ENCODE measurements around the gene SCAF8. TPM values are rescaled to one million over a fixed set of nuclear protein-coding genes. Genes with fewer than 3 reads are reported as not detected.
"Not testable (repeated sequence)": the region's sequence is repeated elsewhere in the genome, so short reads cannot be mapped to it uniquely, and the experiment has no call there.

SCAF8 gene
- total RNA-seq, 1 donor: 40.5 TPM

DNA sequence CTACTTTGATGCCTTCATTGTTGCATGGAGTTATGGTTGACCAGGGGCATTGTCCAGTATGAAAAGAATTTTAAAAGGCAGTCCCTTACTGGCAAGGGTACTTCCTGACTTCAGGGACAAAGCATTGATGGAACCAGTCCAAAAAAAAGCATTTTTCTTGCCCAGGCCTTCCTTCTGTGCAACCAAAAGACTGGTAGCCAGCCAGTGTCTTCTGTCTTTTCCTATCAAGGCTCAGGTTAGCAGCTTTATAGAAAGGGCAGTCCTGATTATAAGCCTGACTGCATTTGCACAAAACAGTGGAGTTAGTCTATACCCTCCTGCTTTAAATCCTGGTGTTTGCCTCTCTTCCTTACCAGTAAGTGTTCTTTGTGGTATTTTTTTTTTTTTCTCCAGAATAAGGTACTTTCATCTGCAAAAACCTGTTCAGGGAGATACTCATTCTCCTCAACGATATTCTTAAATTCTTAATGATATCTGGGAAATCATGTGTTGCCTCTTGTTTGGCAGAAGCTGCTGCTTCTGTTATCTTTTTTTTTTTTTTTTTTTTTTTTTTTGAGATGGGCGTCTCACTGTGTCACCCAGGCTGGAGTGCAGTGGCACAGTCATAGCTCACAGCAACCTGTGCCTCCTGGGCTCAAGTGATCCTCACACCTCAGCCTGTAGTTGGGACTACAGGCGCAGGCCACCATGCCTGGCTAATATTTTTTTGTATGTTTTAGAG, 33.9 kb downstream of the SCAF8 start:
- H3K4me1 ChIP-seq (ENCODE audit: insufficient read depth, low read length): peaks cover 10% of the 10 kb centered on the region
- no peak for DNase-seq (ENCODE audit: insufficient read length, low spot score, missing footprints)
- H4K20me1 ChIP-seq (ENCODE audit: insufficient read depth, low read length): peaks cover 90% of the 10 kb centered on the region
- no peak overlapping the region for H3K4me3 ChIP-seq (ENCODE audit: insufficient read depth, low read length)
- no peak overlapping the region for H3K4me2 ChIP-seq (ENCODE audit: insufficient read depth, low read length)
- no peak overlapping the region for H3K27ac ChIP-seq (ENCODE audit: low read depth, low read length)
- TF ChIP-seq, protein P1, sequence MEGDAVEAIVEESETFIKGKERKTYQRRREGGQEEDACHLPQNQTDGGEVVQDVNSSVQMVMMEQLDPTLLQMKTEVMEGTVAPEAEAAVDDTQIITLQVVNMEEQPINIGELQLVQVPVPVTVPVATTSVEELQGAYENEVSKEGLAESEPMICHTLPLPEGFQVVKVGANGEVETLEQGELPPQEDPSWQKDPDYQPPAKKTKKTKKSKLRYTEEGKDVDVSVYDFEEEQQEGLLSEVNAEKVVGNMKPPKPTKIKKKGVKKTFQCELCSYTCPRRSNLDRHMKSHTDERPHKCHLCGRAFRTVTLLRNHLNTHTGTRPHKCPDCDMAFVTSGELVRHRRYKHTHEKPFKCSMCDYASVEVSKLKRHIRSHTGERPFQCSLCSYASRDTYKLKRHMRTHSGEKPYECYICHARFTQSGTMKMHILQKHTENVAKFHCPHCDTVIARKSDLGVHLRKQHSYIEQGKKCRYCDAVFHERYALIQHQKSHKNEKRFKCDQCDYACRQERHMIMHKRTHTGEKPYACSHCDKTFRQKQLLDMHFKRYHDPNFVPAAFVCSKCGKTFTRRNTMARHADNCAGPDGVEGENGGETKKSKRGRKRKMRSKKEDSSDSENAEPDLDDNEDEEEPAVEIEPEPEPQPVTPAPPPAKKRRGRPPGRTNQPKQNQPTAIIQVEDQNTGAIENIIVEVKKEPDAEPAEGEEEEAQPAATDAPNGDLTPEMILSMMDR (IDR thresholded peaks at IDR 0.05; ENCODE audit: extremely low read depth, low read depth, low read length): no peak
- no peak overlapping the region for H2AFZ ChIP-seq (ENCODE audit: low read length)
- H3K79me2 ChIP-seq (ENCODE audit: insufficient read depth, low read length): peaks cover 99% of the 10 kb centered on the region
- no peaks in the 10 kb centered on the region for H3K9me3 ChIP-seq (ENCODE audit: low read depth, low read length)
- no peaks in the 10 kb centered on the region for H3K27me3 ChIP-seq (ENCODE audit: insufficient read depth, low read length)
- H3K36me3 ChIP-seq (ENCODE audit: insufficient read depth, low read length): no peaks in the 10 kb centered on the region

DNA sequence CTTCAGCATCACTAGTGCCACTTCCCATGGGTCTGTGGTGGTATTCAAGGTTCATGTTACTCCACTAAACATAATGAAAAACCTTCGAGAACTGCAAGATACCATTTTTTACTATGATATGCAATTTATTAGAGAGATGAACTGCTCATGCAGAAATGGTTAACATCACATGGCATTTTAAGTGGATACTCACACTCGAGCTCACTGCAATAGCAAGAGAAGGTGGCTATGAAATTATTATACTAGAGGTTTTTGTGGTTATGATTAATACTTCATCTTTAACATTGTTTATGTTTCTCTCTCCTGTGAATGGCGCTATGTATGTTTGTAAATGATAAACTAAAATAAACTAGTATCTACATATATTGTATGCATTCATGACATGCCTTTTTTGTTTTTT, 35.1 kb downstream of the SCAF8 start:
- Histone ChIP-seq H3K27me3 (ENCODE audit: insufficient read depth, low read length) (no peaks in the 10 kb centered on the region), H3K4me1 (ENCODE audit: insufficient read depth, low read length) (peaks cover 10% of the 10 kb centered on the region), H4K20me1 (ENCODE audit: insufficient read depth, low read length) (peaks cover 95% of the 10 kb centered on the region), H2AFZ (ENCODE audit: low read length) (no peak overlapping the region), H3K79me2 (ENCODE audit: insufficient read depth, low read length) (peaks cover 99% of the 10 kb centered on the region), H3K9me3 (ENCODE audit: low read depth, low read length) (no peaks in the 10 kb centered on the region), H3K4me2 (ENCODE audit: insufficient read depth, low read length) (no peak overlapping the region), H3K36me3 (ENCODE audit: insufficient read depth, low read length) (no peaks in the 10 kb centered on the region), H3K27ac (ENCODE audit: low read depth, low read length) (no peak overlapping the region), H3K4me3 (ENCODE audit: insufficient read depth, low read length) (no peak overlapping the region)
- DNase-seq (ENCODE audit: insufficient read length, low spot score, missing footprints): no peak
- TF ChIP-seq, protein P1 (IDR thresholded peaks at IDR 0.05; ENCODE audit: extremely low read depth, low read depth, low read length): no peak

DNA sequence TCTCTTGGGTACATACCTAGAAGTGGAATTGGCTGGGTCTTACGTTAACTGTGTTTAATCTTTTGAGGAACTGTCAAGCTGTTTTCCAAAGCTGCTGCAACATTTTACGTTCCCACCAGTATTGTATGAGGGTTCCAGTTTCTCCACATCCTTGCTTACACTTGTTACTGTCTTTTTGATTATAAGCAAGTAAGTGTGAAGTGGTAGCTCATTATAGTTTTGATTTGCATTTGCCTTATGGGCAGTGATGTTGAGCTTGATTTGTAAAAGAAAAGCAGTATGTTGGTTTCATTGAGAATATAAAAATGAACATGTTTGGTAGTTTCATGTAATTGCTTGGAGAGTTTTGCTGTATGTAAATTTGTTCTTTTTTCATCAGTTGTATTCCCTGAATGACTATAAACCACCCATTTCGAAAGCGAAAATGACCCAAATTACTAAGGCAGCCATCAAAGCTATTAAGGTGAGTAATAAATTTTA, 40.4 kb downstream of the SCAF8 start:
- Histone ChIP-seq H3K27me3 (ENCODE audit: insufficient read depth, low read length) (no peaks in the 10 kb centered on the region), H3K36me3 (ENCODE audit: insufficient read depth, low read length) (no peaks in the 10 kb centered on the region), H3K4me1 (ENCODE audit: insufficient read depth, low read length) (no peaks in the 10 kb centered on the region), H2AFZ (ENCODE audit: low read length) (no peak overlapping the region), H4K20me1 (ENCODE audit: insufficient read depth, low read length) (peaks cover 63% of the 10 kb centered on the region), H3K4me3 (ENCODE audit: insufficient read depth, low read length) (no peak overlapping the region), H3K4me2 (ENCODE audit: insufficient read depth, low read length) (no peak overlapping the region), H3K79me2 (ENCODE audit: insufficient read depth, low read length) (peaks cover 96% of the 10 kb centered on the region), H3K27ac (ENCODE audit: low read depth, low read length) (no peak overlapping the region), H3K9me3 (ENCODE audit: low read depth, low read length) (no peaks in the 10 kb centered on the region)
- DNase-seq (ENCODE audit: insufficient read length, low spot score, missing footprints): no peak
- TF ChIP-seq, protein P1 (IDR thresholded peaks at IDR 0.05; ENCODE audit: extremely low read depth, low read depth, low read length): no peak

DNA sequence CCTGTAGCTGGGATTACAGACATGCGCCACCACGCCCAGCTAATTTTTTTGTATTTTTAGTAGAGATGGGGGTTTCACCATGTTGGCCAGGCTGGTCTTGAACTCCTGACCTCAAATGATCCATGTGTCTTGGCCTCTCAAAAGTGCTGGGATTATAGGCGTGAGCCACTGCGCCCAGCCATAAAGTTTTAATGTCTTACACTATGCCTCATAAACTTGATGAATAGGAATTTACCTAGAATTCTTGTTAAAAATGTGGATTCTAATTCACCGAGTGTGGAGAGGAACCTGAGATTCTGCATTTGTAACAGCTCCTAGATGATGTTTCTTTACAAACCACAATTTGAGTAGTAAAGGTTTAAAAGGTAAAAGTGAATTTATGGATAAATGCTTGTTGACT, 45.9 kb downstream of the SCAF8 start:
- peaks cover 14% of the 10 kb centered on the region for H4K20me1 ChIP-seq (ENCODE audit: insufficient read depth, low read length)
- not testable (repeated sequence) for H3K4me1 ChIP-seq (ENCODE audit: insufficient read depth, low read length); H3K27me3 ChIP-seq (ENCODE audit: insufficient read depth, low read length); H3K4me3 ChIP-seq (ENCODE audit: insufficient read depth, low read length); DNase-seq (ENCODE audit: insufficient read length, low spot score, missing footprints); H3K36me3 ChIP-seq (ENCODE audit: insufficient read depth, low read length); H2AFZ ChIP-seq (ENCODE audit: low read length); H3K9me3 ChIP-seq (ENCODE audit: low read depth, low read length); H3K4me2 ChIP-seq (ENCODE audit: insufficient read depth, low read length); H3K27ac ChIP-seq (ENCODE audit: low read depth, low read length)
- peaks cover 92% of the 10 kb centered on the region for H3K79me2 ChIP-seq (ENCODE audit: insufficient read depth, low read length)
